Gastrocnemius medialis (tissue), 4 donors: ENCODE measurements around the gene SIRT6.

Source experiments
- CTCF ChIP-seq, 5 experiments: fragments of 450-650 bp in 3 of 5; fragments of 200-600 bp in 2 of 5; sonication (generic) in 2 of 5; IDR thresholded peaks in 4 of 5; conservative IDR thresholded peaks in 1 of 5; 1 replicate in 4 of 5; 2 replicates in 1 of 5; pipeline ENCODE4 v1.5.1; 2016 to 2019; ENCODE audit warnings: antibody characterized with exemption in 5 of 5, mild to moderate bottlenecking in 3 of 5, moderate library complexity in 3 of 5
- POLR2A ChIP-seq, 2 donors: fragments of 450-650 bp; IDR thresholded peaks; one replicate each; pipeline ENCODE4 v1.6.1; 2017; ENCODE audit warnings: antibody characterized with exemption in 2 of 2, mild to moderate bottlenecking in 2 of 2, moderate library complexity in 2 of 2

DNA sequence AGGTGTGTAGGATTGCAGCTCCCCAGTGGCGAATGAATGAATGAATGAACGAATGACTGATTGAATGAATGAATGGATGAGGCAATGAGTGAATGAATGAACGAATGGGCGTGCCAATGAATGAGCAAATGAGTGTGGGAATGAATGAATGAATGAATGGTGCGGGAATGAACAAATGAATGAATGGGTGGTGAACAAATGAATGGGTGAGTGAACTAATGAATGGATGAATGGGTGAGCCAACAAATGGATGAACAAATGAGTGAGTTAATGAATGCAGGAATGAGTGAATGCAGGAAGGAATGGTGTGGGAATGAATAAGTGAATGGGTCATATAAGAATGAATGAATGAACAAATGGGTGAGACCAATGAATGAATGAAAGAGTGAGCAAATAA, 14.9 kb upstream of the SIRT6 start:
- TF ChIP-seq CTCF (IDR thresholded peaks at IDR 0.05 in 4 of 5, conservative IDR thresholded peaks at IDR 0.05 in 1 of 5) (no peak), POLR2A (IDR thresholded peaks at IDR 0.05) (no peak)
